GM19025 (cell line): ENCODE results near the gene ERC1.
"Not testable (repeated sequence)": the region's sequence is repeated elsewhere in the genome, so short reads cannot be mapped to it uniquely, and the experiment has no call there.

Source experiments
- ATAC-seq: cut with Tn5 transposase; IDR thresholded peaks from one replicate; pipeline ENCODE4 v1.9.1; 2021; ENCODE audit warnings: mild to moderate bottlenecking, low read depth, moderate library complexity; ENCODE audit not compliant: unreplicated experiment

ERC1 gene

DNA sequence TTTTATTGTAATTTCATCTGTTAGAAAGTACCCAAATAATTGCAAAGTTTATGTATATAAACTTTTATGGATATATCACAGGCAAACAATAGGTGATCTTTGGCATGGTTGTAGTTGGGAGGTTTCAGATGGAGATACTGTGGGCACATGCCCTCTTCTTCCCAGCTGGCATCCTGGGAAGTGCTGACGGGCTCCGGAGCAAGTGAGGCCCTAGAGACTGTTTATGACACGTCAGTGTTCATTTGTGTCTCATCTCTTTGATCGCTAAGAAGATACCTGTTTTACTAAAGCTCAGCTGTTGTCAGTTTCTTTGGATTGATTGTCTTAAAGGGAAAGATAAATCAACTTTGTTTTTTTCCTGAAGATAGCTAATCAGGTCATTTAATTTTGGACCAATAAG lies 315.8 kb downstream of the ERC1 start:
- ATAC-seq, result no peak

DNA sequence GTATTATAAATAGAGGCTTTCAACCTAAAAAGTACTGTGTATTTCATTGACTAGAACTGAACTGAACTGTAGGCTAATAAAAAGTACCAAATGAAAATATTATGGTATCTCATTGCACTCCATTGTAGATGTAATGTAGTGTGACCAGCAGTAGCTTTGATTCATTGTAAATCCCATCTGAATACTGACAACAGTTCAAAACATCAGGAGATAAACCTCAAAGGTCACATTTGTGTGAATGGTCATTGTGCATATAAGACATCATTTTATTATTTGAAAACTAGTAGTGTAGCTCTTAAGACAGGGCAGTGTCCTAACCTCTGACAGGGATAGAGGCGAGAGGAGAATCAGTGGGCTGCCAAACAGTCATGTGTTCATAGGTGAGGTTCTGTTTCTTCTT lies 316.8 kb downstream of the ERC1 start:
- no peak for ATAC-seq

DNA sequence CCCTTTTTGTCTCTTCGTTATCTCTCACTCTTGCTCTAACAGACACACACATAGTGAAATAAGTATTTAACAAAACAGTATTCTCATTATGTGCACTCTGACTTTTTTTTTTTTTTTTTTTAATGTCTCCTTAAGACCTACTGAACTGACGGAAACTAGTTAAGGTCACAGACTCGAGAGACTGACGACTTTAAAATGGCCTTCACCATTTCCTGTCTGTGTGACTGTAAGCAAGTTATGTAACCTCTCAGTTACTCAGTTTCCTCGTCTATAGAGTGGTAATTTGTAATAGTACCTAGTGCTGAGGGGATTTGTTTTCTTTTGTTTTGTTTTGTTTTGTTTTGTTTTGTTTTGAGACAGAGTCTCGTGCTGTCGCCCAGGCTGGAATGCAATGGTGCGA lies 318.6 kb downstream of the ERC1 start:
- ATAC-seq, result no peak

DNA sequence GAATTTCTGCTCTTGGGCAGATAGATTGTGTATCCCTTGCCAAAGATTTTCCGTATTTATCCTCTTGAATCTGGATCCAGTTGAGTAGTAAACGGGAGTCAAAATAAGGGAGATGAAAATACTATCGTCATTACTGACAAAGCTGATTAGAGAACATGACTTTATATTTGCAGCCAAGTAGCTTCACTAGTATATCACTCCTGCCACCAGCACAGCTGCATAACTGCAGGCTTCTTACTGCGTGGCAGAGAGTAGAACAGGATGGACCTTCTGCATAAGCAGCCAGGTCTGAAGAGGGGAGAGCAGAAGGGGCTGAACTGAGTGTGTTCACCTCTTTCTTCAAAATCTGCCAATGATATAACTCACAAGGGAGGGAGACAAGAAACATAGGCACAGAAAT lies 319.6 kb downstream of the ERC1 start:
- ATAC-seq, result no peak

DNA sequence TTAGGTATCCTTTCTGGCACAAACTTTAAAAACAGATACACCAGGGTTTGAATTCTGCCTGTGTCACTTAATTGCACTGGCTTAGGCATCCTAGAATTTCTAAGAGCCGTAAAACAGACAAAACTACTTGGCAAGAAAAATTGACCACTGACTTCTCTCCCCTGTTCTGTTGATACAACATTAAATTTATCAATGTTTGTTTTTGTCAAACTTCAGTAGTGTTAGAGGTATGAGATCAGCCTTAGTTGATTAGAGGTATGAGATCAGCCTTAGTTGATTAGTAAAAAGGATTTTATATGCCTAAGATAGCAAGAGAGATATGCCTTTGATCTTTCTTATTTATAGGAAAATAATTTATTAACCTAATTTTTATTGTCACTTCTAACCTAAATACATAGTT lies 320.1 kb downstream of the ERC1 start:
- no peak for ATAC-seq

DNA sequence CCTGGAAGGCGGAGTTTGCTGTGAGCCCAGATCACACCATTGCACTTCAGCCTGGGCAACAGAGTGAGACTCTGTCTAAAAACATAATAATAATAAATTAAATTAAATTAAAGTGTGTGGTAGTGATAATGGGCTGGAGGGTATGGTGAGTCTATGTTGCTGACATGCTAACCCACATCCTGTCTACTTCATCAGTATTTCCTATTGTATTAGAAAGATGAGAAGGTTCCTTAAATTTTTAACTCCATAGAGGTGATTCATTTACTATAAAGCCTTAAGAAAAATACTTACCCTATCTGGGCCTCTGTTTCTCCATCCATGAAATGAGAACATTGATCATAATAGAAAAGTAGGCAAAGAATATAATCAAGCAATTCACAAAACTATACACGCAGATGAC lies 322.9 kb downstream of the ERC1 start:
- ATAC-seq, result no peak

DNA sequence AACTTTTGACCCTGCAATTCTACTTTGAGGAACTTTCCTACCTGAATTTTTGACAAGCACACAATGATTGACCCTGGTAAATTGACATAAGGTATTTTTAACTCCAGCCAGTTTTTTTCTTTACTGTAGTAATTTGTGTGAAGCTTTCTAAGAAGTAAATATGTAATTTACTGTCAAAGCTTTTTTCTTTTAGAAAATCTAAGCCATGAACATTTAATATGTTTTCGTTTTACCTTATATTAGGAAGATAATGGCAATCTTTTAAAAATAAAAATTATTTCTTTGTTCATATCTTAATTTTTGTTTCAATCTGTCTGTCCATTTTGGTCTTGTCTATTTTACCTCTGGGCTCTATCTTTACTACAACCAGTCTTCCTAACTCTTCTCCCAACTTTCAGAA lies 323.5 kb downstream of the ERC1 start:
- no peak for ATAC-seq

DNA sequence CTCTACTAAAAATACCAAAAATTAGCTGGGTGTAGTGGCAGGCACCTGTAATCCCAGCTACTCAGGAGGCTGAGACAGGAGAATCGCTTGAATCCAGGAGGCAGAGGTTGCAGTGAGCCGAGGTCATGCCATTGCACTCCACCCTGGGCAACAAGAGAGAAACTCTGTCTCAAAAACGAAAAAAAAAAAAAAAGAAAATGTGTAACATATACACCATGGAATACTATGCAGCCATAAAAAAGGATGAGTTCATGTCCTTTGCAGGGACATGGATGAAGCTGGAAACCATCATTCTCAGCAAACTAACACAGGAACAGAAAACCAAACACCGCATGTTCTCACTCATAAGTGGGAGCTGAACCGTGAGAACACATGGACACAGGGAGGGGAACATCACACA lies 326.0 kb downstream of the ERC1 start:
- ATAC-seq, result not testable (repeated sequence)

DNA sequence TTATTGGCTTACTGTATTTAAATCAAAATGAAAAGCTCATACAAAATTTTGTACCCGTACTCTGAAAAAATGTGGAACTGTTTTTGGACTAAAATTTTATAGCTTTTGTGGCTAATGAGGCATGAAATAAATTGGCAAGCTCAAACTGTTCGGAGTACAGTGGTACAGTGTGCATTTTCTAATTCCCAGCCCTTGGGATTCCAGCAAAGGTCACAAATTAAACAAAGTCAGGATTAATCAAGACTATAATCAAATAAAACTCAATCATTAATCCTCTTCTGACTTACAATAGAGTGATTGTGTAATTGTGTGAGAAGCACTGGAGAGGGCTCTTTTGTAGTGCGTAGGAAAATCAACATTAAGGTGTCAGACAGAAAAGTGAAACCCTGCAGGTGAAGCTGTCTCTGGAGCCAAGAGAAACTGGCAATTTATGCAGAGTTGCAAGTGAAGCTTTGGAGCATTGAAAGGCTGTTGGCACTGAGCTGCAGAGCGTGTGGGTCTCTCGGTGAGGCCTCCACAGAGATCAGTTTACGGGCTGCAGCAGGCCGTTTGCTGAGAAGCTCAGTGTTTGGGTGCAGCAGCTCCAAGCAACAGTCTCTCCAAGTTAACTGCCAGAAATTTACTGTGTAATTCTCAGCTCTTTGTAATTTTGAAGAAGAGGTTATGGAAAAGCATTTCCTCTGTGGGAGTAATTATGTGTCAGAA lies 327.5 kb downstream of the ERC1 start:
- ATAC-seq, result no peak

DNA sequence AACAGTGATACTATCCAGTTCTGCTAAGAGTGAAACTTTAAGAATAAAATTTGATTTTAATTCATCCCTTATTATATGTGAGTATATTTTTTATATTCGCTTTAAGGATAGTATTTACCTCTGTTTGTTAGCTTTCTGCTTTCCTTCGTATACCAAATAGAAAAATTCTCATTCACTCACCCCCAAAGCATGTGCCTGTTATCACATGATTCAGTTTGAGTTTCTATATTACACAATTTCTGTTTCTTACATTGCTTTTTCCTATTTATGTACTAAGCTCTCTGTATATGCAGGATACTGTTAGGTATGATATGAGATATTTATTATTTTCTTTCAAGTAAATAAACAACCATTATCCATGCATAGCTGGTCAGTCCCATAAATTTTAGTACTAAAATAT lies 328.2 kb downstream of the ERC1 start:
- no peak for ATAC-seq

DNA sequence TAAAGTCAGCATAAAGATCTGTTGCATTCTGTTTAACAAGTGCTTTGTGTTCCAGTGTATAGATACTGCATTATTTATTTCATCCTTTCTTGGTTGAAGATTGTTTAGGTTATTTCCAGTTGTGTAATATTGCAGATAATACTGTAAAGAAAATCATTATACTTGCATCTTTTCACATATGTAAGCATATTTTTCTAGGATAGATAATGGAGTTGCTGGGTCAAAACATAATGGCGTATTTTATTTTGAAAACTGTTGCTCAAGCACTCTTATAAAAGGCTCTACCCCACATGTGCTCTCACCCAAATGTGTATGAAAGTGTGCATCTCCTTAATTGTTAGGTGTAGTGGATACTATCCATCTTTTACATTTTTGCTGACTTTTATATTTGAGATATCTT lies 329.0 kb downstream of the ERC1 start:
- ATAC-seq, result no peak

DNA sequence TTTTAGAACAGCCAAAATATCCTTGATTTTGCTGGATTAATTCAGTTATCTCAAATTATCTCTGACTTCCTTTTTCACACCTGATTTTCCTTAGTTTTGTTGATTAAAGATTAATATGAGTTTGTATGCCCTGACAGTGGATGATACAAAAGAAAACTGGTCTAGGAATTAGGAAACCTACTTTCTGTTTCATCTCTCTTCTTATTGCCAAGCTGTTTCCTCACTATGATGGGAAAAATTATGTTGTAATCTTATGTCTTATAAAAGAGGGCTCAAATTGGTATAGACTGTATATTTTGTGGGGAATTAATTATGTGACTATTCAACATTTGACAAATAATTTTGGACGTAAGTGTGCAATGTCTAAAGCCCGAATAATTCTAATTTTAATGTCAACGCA lies 331.8 kb downstream of the ERC1 start:
- no peak for ATAC-seq

DNA sequence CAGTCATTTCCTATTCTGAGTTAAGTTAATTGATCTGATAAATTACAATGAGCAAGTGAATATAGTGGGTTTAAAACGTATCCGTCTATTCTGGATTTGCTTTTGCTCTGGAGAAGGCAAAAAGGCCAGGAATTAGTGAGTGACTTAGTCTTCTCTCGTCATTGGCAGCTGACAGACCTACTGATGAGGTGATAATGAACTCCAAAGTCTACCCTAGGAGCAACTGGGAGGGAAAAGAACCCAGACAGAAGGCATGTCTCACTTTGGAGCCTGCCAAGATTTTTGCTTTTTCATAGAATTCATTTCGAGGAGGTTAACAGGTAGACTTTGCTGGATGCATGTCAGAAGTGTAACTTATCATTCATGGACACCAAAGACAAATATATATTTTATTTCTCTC lies 333.1 kb downstream of the ERC1 start:
- no peak for ATAC-seq

DNA sequence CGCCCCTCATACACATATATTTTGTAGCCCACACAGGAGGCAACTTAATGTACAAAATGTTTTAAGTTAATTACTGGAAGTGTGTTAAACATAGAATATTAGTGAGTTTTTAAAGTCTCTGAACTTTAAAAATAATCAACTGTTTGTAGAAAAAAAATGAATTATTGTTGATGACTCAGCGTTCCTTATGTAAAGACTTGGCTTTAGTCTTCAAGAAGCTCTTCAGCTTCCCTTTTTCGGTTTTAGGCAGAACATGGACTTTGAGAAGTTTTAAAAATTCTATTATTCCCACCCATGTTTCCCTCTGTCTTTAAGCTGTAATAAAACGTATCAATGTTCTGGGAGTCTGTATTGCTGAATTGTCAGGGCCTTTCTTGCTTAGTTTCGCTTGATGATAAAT lies 333.9 kb downstream of the ERC1 start:
- ATAC-seq, result no peak

DNA sequence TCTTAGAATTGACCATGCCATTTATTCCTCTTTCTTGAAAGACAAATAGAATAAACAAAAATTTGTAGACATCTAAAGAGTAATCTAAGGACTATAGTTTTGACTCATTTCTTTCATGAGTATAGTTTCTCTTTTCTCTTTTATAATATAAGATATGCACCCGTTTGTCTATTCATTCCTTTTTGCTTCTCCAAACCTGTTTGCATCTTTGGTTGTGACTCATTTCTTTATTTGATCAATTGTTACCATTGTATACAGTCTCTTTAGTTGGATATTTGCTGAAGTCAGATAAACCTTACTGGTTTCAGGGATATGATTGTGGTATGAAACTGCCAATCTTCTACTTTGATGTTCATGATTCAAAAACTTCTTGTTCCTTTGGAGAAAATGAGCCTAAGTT lies 334.6 kb downstream of the ERC1 start:
- no peak for ATAC-seq

DNA sequence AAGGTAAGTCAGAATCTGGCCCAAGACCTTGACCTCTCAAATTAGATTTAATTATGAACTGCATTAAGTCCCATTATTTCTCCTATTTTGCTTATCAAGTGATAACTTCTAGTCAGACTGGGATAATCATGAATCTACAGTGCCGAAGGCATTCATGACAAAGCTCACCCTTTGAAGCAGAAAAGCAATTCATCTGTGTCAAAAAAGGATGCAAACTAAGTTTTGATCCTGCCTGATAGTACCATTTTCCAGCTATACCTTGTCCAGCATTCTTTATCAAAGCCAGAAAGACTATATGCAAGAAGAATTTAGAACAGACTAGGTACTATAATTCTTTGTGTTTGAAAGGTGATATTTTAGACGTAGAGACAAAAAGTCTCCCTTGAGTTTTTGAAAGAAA lies 335.2 kb downstream of the ERC1 start:
- ATAC-seq, result no peak

DNA sequence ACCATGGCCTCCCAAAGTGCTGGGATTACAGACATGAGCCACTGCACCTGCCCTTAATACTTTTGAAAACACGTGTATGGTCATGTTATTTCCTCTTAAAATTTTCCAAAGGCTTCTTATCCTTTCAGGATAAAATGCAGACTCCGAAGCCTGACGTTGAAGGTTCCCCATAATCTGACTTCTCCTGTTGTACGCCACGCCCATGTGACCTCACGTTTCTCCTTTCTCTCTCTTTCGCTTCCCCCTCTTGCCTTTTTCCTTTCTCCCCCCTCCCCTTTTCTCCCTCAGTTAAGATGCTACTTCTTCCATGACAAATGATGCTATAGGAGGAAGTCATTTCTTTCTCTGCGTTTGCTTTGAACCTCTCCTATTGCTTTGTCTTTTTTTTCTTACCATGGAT lies 337.4 kb downstream of the ERC1 start:
- ATAC-seq, result no peak

DNA sequence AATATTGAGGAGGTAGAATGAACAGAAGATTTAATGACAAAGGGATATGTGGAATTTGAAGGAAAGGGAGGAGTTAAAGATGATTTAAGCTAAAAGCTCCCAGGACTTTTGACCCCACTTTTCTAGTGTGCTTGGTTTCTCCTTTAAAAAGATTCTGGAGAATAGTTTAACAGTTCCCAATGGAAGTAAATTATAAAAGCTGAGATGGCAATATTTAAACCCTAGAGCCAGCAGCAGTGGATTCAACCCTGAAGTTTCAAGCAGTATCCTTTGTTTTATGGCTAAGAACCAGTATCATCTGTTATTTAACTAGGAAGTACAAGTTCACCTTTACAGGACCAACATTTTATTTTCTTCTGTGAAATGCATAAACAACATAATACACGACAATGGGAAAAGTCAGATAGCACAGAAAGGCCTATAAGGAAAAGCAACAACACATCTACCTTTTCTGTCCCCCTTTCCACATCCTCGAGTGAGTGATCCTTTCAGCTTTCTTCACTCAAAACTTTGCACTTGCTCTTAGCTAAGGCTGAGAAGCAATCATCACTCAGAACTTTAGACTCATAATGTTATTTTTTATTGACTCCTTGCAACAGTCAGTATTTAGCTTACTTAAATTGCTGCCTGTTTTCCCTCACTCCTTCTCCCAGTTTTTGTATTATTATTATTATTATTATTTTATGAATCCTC lies 338.9 kb downstream of the ERC1 start:
- ATAC-seq, result no peak

DNA sequence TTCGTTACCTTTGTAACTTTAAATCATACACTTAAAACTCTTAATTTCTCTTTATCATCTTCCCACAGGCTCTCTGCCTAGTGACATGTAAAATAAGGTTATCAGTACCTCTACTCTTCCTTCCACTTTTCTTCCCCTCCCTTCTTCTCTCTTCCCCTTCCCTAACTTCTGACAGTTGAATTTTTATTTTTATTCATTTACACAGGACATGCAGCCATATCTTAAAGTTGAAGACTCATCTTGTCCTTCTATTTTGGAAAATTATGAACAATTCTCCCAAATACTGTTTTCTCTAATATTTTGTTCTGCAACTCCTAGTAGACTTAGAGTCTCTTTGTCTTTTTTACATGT lies 339.4 kb downstream of the ERC1 start:
- ATAC-seq, result no peak

DNA sequence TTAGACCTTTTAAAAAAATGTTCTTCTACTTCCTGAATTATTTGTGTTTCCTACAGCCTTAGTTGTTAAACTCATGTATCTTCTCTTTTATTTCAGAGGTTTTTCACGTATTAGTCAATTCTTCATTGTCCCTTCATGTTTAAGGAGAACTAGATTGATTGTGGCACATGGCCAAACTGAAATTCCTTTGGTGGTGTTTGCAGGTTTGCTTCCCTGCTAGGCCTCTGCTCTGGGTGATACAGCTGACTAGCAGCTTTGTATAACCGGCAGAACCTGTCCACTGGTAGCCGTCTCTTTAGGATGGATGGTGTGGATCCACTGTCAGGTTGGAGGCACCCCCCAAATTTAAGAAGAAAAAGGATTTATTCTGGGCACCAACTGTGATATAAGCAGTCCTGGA lies 341.3 kb downstream of the ERC1 start:
- no peak for ATAC-seq

DNA sequence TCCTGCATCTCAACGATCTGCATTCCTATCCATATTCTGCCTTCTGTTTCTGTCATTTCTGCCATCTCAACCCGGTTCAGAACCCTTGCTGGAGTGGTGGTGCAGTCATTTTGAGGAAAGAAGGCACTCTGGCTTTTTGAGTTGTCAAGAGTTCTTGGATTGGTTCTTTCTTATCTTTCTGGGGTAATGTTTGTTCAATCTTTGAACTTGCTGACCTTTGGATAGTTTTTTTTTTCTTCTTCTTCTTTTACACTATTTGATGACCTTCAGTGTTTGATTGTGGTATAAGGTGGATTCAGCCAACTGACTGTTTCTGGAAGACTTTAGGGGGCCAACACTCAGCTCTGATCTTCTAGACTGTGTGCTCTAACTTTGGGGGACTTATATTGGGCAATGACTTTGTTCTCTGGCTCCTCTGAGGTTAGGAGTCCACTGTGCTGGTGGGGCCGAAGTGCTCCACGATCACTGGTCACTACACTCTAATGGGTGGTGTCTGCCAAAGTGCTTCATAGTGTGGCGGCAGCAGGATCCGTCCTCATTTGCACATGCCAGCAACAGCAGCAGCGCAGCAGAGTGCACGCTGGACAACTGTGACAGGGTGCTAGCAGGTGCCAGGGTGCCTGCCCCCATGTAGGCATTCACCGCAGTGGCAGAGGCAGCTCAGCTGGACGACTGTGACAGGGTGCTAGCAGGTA lies 347.6 kb downstream of the ERC1 start:
- ATAC-seq, result no peak

DNA sequence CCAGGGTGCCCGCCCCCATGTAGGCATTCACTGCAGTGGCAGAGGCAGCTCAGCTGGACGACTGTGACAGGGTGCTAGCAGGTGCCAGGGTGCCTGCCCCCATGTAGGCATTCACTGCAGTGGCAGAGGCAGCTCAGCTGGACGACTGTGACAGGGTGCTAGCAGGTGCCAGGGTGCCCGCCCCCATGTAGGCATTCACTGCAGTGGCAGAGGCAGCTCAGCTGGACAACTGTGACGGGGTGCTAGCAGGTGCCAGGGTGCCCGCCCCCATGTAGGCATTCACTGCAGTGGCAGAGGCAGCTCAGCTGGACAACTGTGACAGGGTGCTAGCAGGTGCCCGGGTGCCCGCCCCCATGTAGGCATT lies 348.1 kb downstream of the ERC1 start:
- not testable (repeated sequence) for ATAC-seq
